NCI-H510A treated with DMSO at 0.1 percent for 48 hours (cell line): Measurements from ENCODE around the gene BICRAL.
A peak's percentile ranks its signal among the peaks of the same experiment; 100 is the strongest.
"Not testable (repeated sequence)": the region's sequence is repeated elsewhere in the genome, so short reads cannot be mapped to it uniquely, and the experiment has no call there.

ENCODE experiments used
- DNase-seq: peaks from one replicate; lab custom pipeline; 2025; lab: John Stamatoyannopoulos, UW

Gene BICRAL, protein sequence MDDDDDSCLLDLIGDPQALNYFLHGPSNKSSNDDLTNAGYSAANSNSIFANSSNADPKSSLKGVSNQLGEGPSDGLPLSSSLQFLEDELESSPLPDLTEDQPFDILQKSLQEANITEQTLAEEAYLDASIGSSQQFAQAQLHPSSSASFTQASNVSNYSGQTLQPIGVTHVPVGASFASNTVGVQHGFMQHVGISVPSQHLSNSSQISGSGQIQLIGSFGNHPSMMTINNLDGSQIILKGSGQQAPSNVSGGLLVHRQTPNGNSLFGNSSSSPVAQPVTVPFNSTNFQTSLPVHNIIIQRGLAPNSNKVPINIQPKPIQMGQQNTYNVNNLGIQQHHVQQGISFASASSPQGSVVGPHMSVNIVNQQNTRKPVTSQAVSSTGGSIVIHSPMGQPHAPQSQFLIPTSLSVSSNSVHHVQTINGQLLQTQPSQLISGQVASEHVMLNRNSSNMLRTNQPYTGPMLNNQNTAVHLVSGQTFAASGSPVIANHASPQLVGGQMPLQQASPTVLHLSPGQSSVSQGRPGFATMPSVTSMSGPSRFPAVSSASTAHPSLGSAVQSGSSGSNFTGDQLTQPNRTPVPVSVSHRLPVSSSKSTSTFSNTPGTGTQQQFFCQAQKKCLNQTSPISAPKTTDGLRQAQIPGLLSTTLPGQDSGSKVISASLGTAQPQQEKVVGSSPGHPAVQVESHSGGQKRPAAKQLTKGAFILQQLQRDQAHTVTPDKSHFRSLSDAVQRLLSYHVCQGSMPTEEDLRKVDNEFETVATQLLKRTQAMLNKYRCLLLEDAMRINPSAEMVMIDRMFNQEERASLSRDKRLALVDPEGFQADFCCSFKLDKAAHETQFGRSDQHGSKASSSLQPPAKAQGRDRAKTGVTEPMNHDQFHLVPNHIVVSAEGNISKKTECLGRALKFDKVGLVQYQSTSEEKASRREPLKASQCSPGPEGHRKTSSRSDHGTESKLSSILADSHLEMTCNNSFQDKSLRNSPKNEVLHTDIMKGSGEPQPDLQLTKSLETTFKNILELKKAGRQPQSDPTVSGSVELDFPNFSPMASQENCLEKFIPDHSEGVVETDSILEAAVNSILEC

DNA sequence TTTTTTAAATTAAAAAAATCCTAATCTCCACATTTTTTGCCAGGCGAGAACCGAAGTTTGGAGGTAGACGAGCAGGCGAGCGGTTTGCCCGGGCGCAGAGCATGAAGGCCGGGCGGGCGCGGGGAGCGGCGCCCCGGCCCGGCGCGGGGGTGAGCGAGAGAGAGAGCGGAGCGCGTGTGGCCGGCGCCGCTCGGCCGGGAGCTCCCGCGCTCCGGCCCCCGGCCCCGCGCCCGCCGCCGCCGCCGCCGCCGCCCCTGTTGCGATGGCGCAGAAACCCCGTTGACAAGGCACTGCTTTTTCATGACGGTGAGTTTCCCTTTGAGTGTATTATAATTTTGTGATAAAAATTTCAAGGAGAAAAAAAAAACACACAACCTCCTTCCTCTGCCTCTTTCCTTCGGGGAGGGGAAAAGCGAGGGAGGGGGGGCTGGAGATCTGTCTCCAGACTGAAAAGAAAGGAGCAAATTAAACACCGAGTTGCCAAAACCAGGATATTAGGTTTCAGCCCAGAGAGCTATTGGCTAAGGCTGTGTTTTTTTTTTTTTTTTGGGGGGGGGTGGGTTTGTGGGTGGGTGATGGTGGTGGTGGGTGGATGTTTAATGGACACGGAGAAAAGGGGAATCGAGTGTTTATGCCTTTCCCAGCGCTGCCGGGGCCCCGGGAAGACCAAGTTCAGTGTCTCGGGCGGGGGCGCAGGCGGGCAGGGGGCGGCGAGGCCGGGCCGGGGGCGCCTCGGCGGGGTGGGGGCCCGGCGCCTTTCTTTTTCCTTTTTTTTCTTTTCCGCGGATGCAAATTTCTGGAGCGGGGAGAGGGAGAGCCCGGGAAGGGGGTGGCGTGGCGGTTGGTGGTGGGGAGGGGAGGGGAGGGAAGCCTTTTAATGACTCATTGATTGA lies at the start of gene BICRAL:
BICRAL (plus strand) TSS at position 257 of the 893 bp plus-strand sequence. CDS start 39,971 bp downstream, outside the sequence.
- peak; percentile 68 for DNase-seq

DNA sequence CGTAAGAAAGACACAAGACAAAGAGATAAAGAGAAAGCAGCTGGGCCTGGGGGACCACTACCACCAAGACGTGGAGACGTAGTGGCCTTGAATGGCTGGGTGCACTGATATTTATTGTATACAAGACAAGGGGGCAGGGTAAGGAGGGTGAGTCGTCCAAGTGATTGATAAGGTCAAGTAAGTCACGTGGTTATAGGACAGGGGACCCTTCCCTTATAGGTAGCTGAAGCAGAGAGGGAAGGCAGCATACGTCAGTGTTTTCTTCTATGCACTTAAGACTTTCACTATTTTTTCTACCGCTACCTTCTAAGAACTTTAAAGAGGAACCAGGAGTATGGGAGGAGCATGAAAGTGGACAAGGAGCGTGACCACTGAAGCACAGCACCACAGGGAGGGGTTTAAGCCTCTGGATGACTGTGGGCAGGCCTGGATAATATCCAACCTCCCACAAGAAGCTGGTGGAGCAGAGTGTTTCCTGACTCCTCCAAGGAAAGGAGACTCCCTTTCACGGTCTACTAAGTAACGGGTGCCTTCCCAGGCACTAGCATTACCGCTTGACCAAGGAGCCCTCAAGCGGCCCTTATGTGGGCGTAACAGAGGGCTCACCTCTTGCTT lies 47.9 kb upstream of the BICRAL start:
- DNase-seq: not testable (repeated sequence)

DNA sequence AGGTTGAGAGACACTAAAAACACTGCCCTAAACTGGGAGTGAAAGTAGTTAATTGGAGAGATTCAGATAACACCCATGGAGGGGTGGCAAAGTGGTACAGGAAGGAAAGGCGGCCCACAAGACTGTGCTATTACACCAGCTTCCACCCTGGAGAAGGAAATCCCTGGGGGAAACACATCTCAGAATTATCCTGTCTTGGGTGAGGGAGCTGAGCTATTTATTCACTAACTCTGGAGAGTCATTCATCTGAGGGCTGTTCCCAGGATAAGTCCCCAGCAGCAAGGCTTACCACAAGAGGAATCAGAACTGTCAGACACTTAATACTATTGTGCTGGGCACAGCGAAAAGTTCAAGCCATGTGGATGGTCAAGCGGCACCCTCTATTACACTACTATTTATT lies 45.9 kb upstream of the BICRAL start:
- no peak for DNase-seq

DNA sequence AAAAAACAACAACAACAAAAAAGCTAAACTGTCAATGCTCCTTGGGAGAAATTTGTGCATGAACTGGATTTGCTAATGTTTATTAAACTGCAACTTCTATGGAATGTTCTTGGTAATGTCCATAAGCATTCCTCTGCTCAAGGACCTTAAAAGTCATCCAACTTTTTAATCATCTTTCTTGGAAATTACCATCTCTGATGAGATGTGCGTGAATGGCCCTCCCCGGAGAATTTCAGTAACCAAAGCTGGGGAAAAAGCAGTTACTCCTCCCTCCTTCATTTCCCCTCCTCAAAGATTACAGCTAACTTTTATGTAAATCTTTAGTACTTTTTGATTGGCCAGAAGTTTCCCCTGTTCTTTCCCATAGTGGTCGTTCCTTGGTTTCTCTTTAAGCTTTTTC lies 41.1 kb upstream of the BICRAL start:
- DNase-seq: no peak

DNA sequence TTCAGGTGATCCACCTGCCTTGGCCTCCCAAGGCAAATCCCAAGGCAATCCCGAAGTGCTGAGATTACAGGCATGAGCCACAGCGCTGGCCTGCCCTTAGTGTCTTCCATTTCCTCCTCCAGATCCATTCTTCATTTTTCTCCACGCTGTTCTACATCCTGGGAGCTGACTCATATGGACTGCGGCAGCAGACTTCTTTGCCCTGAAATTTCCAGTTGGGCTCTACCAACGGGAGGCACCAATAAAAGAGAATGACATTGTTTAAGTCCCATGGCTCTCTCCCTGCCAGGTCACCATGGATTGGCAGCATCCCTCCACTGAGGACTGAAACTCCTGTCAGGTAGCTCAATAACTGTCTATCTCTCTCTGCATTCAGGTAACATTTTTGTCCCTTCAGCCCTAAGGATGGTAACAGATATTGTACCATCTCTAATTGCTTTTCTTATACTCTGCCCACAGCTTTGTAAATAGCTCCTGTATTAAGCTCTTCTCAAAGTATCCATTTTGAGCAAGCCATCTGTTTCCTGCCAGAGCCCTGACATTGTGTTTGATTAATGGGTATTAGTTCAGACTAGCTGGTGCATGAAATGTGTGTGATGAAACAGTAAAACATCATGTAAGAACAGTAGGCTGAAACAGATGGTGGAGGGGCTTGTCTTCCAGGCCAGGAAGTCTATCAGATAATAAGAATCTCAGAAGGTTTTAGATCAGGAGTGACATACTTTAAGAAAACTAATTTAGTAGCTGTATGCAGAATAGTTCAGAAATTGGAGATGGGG lies 39.5 kb upstream of the BICRAL start:
- peak; percentile 91 for DNase-seq

DNA sequence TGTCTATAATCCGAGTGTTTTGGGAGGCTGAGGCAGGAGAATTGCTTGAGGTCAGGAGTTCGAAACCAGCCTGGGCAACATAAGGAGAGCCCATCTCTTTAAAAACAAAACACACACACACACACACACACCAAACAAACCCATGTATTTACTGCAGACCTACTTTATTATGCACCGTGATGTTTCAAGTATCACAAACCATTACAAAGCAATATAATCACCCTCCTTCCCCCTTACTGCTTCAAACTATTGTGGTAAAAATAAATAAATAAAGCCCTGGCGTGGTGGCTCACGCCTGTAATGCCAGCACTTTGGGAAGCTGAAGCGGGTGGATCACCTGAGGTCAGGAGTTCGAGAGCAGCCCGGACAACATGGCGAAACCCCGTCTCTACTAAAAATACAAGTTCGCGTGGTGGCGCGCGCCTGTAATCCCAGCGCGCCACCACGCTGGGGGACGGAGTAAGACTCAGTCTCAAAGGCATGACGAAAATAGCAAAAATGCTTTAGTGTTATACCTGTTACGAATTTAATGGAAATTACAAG lies 37.4 kb upstream of the BICRAL start:
- DNase-seq: no peak

DNA sequence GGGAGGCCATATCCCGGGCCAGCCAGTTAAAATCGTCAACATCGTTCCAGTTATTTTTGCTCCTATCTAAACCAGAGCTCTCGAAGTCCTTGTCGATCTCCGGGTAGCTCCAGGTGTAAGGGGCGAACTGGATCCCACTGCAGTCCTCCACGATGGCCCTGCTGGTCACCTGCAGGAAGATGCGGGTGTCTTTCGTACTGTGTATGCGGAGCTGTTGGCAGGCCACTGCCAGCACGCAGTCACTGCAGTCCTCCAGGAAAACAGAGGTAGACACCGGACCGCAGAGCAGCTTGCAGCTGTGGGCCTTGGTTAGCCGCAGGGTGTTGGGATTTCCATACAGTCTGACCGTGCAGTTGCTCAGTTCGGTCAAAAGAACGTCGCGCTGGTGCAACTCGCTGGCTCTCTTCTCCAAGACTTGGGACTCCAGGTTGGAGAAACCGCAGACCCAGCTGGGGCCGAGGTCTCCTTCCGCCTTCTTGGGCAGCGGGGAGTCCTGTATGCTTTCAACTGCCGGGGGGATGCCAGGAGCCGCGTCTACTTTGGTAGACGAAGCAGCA lies 36.7 kb upstream of the BICRAL start:
- no peak for DNase-seq

DNA sequence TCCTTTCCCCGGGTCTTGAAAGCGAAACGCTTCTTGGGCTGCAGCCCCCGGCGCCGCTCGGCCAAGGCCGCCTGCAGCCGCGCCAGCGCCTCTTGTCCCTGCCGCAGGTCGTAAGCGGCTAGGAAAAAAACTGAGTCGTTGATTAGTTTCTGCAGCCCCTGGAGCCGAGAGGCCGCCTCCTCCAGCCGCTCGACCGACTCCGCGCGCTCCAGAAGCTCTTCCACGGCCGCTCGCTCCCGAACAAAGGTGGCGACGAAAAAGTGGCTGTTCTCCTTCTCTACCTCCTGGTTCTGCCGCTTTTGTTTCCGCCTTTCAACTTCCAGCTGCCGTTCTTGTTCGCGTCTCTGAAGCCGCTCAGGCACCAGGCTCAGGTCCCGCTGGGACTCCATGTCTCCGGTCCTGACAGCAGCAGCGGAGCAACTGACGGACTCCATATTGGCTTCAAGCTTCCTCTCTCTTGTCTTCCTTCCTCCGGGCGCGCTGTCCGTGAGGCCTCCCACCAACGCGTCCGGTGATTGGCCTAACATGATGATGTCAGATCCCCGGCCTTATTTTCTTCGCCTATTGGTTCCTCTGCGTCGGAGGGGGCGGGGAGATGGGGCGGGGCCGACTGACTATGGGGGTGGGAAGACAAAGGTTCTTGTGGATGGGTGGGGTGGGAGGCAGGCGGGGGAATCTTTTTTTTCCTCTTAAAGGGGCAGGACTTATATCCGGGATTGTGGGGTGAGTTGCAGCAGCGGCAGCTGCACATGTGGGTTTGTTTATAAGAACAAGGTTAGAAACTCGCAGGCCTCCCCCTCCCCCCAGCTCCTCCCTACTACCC lies 36.0 kb upstream of the BICRAL start, which contains the start of gene TBCC:
TBCC (minus strand) TSS at position 464 of the 823 bp plus-strand sequence; CDS start at position 434, 30 bp downstream.
- peak; percentile 99 for DNase-seq

DNA sequence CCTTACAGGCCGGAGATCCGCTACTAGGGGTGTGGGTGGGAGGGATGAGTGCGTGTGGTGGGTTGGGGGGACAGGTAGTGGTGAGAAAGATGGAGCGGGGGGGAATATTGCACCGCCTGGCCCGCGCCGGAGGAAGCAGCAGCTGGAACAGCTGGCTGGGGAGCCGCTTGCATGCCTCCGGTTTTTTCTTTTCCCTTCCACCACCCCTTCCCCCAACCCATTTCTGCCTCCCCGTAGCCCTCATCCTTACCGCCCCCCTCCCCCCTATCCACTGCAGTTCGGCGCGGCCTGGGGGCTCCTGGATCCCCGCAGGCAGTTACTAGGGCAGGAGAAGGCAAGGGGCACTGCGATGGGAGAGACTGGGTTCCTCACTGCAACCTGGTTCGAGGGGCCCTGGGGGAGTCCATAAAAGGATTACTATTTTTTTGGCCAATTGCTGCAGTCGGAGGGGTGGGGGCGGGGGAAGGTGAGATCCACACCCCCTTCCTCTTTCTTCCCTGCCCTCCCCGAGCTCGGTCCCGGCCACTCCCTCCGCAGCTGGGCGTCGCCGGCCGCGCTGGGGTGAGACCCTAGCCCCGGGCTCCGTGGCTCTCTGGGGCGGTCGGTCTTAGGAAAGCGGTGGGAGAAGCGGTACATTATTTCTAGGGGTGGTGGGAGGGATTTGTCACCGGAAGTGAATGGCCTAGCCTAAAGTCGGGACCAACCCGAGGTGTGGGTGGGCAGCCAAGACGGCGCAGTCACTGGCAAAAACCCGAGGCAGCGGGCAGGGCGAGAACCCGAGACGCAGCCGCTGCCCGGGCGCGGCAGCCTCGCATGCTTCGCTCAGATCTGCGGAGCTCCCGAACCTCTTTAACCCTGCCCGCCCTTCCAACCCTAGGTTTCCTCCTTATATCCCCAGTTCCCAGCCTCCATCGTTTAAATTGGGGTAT lies 35.1 kb upstream of the BICRAL start:
- peak; percentile 89 for DNase-seq

DNA sequence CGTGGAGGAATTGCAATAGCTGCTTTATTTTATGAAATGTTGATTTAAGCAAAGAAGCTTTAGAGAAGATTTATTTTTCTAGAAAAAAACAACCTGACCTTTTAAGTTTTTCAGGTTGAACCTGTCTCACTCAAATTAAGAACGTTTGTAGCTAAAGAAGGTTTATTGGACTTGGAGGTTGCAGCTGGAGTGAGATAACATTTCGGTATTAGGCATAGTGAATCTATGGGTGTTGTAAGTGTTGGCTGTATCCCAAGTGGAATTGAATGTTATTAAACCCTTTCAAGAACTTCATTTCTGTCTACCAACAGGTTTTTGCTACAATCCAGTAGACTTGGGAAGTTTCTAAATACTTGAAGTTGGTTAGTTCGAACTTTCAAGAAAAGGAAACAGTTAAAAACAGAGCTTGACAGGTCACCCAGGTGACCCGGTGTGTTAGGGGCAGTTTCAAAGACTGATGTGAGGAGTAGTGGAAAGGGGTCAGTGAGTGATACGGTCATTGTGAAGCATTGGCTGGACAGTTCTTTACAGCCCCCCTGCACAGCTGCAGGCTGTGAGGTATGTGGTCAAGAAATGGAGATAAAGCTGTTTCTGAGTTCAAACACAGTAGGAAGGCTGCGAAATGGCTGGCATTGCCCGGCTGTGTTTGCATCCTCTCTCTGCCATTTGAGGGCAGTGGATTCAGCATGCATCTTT lies 33.5 kb upstream of the BICRAL start:
- no peak for DNase-seq

DNA sequence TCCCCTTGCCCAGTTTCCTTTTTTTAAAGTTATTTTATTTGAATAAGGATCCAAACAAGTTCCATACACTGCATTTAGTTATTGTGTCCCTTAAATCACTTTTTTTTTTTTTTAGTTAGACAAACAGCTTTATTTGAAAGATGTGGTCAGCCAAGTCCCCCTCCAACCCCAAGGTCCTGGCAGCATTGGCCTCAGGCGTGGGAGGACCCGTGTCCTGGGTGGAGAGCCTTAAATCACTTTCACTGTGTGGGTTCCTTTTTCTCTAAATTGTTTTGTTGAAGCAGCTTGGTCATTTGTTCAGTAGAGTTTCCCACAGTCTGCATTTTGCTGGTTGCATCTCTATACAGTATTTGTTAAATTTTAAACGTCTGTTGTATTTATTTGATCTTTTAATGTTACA lies 30.8 kb upstream of the BICRAL start:
- DNase-seq: no peak

DNA sequence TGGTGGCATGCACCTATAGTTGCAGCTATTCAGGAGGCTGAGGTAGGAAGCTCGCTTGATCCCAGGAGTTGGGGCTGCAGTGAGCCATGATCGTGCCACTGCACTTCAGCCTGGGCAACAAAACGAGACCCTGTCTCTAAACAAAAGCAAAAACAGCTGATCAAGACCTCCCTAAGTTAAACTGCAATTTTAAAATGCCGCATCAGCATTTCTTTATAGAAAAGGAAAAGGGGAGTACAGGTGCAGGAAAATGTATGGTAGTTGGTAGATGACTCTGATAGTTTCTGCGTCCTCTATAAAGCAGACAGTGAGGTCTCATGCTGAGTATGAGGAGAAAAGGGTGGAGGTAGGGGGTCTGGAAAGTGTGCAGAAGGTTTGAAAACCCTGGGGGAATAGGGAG lies 27.1 kb upstream of the BICRAL start:
- no peak for DNase-seq

DNA sequence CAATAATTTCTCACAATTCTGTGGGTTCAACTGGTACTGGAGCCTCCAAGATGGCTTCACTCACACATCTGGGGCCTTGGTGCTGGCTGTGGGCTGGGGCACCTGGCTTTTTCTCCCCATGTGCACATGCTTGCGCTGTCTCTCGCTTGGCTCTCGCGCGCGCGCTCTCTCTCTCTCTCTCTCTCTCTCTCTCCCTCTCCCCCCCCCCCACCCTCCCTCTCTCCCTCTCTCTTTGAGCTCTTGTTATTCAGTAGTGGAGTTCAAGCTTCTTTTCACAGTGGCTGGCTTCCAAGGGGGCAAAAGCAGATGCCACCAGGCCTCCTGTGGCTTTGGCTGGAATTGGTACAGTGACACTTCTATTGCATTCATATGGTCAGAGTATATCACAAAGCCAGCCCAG lies 25.1 kb upstream of the BICRAL start:
- DNase-seq: no peak

DNA sequence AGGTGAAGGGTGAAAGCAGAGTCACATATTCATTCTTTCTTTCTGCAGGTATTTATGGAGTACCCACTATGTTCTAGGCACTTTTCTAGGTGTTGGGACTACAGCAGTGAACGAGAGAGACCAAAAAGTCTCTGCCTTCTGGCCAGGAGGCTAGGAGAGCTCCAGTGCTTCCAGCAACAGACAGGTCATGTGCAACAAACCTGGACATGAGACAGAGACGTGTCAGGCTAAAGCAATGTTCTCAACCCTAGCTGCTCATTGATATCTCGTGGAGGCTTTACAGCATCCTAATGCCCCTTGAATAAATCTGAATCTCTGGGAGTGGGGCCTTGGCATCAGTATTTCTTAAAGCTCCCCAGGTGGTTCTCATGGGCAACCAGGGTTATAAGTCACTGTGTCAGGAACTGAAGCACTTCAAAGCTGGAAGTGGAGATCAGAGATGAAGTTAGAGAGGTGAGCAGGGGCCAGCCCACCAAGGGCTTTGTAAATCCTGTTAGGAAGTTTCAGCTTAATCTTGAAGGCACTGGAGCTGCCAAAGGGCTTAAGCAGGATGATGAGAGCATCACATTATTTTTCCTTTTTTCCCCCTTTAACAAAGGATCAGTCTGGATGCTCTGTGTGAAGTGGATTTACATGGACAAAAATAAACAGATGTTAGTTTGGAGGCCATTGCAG lies 23.0 kb upstream of the BICRAL start:
- DNase-seq: no peak

DNA sequence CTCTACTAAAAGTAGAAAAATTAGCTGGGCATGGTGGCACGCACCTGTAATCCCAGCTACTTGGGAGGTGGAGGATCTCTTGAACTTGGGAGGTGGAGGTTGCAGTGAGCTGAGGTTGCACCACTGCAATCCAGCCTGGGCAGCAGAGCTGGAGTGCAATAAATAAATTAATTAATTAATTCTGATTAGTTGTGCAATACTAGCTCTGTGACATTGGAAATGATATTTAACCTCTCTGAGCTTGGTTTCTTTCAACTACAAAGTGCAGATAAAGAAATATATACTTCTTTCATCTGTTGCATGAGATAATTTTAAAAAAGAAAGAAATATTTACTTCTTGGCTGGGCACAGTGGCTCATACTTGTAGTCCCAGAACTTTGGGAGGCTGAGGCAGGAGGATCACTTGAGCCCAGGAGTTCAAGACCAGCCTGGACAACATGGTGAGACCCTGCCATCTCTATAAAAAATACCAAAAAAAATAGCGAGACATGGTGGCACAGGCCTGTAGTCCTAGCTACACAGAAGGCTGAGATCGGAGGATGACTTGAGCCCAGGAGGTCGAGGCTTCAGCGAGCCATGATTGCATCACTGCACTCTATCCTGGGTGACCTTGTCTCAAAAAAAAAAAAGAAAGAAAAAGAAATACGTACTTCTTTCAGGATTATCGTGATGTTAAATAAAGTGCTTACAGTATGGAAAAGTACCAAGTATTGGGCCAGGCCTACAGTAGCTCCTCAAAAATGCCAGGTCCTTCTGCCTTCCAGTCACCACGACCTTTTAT lies 20.4 kb upstream of the BICRAL start:
- DNase-seq: no peak

DNA sequence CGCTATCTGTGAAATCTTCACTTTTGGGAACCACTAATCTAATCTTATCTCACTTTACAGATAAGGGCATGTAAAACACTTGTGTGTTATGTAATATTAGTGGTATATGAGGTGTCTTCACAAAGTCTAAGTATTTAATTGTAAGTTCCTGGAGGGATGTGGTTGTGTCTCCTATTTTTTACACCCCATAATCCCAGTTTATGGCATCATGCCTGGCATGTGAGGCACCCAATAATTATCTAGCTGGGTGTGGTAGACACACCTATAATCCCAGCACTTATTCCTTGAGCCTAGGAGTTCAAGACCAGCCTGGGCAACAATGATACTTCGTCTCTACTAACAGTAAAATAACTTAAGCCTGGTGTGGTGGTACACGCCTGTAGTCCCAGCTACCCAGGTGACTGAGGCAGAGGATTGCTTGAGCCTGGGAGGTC lies 19.4 kb upstream of the BICRAL start:
- no peak for DNase-seq
